ENCODE data around the gene HOXB6.
A peak's percentile ranks its signal among the peaks of the same experiment; 100 is the strongest.

DNA sequence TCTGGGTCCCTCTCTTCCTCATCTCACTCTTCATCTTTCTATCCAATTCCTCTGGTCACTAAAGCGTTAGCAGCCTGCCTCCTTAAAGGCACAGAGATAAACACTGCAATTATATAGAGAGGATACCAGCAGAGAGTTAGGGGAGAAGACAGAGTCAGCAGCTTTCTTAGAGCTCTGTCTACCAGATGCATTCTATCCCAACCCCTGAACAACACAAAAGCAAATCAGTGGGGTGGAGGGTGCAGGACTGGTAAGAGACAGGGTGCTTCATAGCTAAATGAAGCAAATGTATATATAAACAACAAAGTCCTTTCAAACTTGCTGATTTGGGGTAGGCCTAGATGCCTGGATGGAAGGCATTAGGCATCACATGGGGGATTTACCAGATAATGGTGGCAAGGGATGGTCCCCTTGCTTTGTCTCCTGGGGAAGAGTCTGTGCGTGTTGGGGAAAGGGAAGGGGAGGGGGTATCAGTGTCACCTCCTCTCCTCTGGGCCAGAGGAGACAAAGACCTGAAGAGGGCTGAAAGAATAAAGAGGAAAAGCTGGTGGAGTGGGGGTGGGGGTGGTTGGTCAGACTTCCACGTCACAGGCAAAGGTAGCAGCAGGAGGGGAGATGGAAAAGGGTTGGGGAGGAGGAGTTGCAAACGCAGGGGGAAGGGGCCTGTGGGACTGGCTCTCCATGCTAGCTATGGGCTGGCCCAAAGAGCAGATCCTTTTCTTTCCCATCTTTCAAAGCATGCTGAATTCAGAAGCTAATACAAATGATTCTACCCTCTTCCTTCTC lies 38.7 kb downstream of the HOXB6 start:
- TF ChIP-seq, protein P1, sequence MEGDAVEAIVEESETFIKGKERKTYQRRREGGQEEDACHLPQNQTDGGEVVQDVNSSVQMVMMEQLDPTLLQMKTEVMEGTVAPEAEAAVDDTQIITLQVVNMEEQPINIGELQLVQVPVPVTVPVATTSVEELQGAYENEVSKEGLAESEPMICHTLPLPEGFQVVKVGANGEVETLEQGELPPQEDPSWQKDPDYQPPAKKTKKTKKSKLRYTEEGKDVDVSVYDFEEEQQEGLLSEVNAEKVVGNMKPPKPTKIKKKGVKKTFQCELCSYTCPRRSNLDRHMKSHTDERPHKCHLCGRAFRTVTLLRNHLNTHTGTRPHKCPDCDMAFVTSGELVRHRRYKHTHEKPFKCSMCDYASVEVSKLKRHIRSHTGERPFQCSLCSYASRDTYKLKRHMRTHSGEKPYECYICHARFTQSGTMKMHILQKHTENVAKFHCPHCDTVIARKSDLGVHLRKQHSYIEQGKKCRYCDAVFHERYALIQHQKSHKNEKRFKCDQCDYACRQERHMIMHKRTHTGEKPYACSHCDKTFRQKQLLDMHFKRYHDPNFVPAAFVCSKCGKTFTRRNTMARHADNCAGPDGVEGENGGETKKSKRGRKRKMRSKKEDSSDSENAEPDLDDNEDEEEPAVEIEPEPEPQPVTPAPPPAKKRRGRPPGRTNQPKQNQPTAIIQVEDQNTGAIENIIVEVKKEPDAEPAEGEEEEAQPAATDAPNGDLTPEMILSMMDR (IDR thresholded peaks at IDR 0.05): no peak
- TF ChIP-seq POLR2AphosphoS5 (IDR thresholded peaks at IDR 0.05; ENCODE audit: low read depth, low read length) (peak; percentile 48; the same call in 1 of the 2 replicates), TCF7L2 (IDR thresholded peaks at IDR 0.05; ENCODE audit: low read depth, low read length) (no peak), SIN3A (IDR thresholded peaks at IDR 0.05; ENCODE audit: borderline replicate concordance, insufficient read depth, low read depth, low read length) (no peak)
- TF ChIP-seq, protein P2, sequence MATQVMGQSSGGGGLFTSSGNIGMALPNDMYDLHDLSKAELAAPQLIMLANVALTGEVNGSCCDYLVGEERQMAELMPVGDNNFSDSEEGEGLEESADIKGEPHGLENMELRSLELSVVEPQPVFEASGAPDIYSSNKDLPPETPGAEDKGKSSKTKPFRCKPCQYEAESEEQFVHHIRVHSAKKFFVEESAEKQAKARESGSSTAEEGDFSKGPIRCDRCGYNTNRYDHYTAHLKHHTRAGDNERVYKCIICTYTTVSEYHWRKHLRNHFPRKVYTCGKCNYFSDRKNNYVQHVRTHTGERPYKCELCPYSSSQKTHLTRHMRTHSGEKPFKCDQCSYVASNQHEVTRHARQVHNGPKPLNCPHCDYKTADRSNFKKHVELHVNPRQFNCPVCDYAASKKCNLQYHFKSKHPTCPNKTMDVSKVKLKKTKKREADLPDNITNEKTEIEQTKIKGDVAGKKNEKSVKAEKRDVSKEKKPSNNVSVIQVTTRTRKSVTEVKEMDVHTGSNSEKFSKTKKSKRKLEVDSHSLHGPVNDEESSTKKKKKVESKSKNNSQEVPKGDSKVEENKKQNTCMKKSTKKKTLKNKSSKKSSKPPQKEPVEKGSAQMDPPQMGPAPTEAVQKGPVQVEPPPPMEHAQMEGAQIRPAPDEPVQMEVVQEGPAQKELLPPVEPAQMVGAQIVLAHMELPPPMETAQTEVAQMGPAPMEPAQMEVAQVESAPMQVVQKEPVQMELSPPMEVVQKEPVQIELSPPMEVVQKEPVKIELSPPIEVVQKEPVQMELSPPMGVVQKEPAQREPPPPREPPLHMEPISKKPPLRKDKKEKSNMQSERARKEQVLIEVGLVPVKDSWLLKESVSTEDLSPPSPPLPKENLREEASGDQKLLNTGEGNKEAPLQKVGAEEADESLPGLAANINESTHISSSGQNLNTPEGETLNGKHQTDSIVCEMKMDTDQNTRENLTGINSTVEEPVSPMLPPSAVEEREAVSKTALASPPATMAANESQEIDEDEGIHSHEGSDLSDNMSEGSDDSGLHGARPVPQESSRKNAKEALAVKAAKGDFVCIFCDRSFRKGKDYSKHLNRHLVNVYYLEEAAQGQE (IDR thresholded peaks at IDR 0.05; ENCODE audit: insufficient read depth in 1 of 2, low read depth in 2 of 2, low read length in 1 of 2): no peak
